HG03139 (cell line): ENCODE results near the gene TMEFF2.
A peak's percentile ranks its signal among the peaks of the same experiment; 100 is the strongest.

ENCODE experiments used
- ATAC-seq: cut with Tn5 transposase; IDR thresholded peaks from one replicate; pipeline ENCODE4 v1.9.1; 2021; ENCODE audit not compliant: unreplicated experiment

TMEFF2 gene

GRCh38 chr2:192070099-192070498, 124.6 kb downstream of the TMEFF2 start:
- ATAC-seq: no peak

GRCh38 chr2:192069417-192069816, 125.3 kb downstream of the TMEFF2 start:
- no peak for ATAC-seq

GRCh38 chr2:192068966-192069365, 125.8 kb downstream of the TMEFF2 start:
- ATAC-seq: no peak

GRCh38 chr2:192067631-192068030, 127.1 kb downstream of the TMEFF2 start:
- no peak for ATAC-seq

- no peak for ATAC-seq
Measured at GRCh38 chr2:192064459-192064858, 130.3 kb downstream of the TMEFF2 start.

GRCh38 chr2:192060161-192060560, 134.6 kb downstream of the TMEFF2 start:
- ATAC-seq: no peak

GRCh38 chr2:192059266-192059665, 135.5 kb downstream of the TMEFF2 start:
- ATAC-seq: no peak

GRCh38 chr2:192053921-192054320, 140.8 kb downstream of the TMEFF2 start:
- ATAC-seq: no peak

GRCh38 chr2:192051533-192051932, 143.2 kb downstream of the TMEFF2 start:
- no peak for ATAC-seq

- no peak for ATAC-seq
Measured at GRCh38 chr2:192049362-192049761, 145.4 kb downstream of the TMEFF2 start.

- ATAC-seq: no peak
Measured at GRCh38 chr2:192047315-192048107, 147.2 kb downstream of the TMEFF2 start.

- ATAC-seq: no peak
Measured at GRCh38 chr2:192044496-192044895, 150.2 kb downstream of the TMEFF2 start.

GRCh38 chr2:192043216-192043870, 151.4 kb downstream of the TMEFF2 start:
- ATAC-seq: no peak

- no peak for ATAC-seq
Measured at GRCh38 chr2:192042126-192042525, 152.6 kb downstream of the TMEFF2 start.

- ATAC-seq: no peak
Measured at GRCh38 chr2:192038110-192038509, 156.6 kb downstream of the TMEFF2 start.

GRCh38 chr2:192035731-192036442, 158.8 kb downstream of the TMEFF2 start:
- no peak for ATAC-seq

GRCh38 chr2:192030856-192031255, 163.9 kb downstream of the TMEFF2 start:
- no peak for ATAC-seq

GRCh38 chr2:192030289-192030688, 164.4 kb downstream of the TMEFF2 start:
- no peak for ATAC-seq

GRCh38 chr2:192029089-192029488, 165.6 kb downstream of the TMEFF2 start:
- peak; percentile 80 for ATAC-seq

GRCh38 chr2:192026825-192027120, 168.0 kb downstream of the TMEFF2 start:
- ATAC-seq: no peak

- no peak for ATAC-seq
Measured at GRCh38 chr2:192026059-192026824, 168.5 kb downstream of the TMEFF2 start.
